GF-D8 (cell line): ENCODE measurements around the gene DPF3.
"Not testable (repeated sequence)": the region's sequence is repeated elsewhere in the genome, so short reads cannot be mapped to it uniquely, and the experiment has no call there.

Experiments
- DNase-seq: peaks from one replicate; lab custom pipeline; 2025; lab: John Stamatoyannopoulos, UW

Gene DPF3

GRCh38 chr14:72880164-72880563, 13.7 kb downstream of the DPF3 start:
- no peak for DNase-seq

GRCh38 chr14:72879431-72879830, 14.5 kb downstream of the DPF3 start:
- DNase-seq = no peak

- no peak for DNase-seq
These were observed 15.2 kb downstream of the DPF3 start for GRCh38 chr14:72878746-72879145.

GRCh38 chr14:72876710-72877063, 17.2 kb downstream of the DPF3 start:
- DNase-seq = no peak

GRCh38 chr14:72876005-72876709, 17.7 kb downstream of the DPF3 start:
- no peak for DNase-seq

GRCh38 chr14:72870878-72871277, 23.0 kb downstream of the DPF3 start:
- not testable (repeated sequence) for DNase-seq

GRCh38 chr14:72869407-72870329, 24.2 kb downstream of the DPF3 start:
- DNase-seq = no peak

- DNase-seq = no peak
These were observed 25.4 kb downstream of the DPF3 start for GRCh38 chr14:72868500-72868899.

GRCh38 chr14:72864712-72865365, 29.1 kb downstream of the DPF3 start:
- DNase-seq = no peak

GRCh38 chr14:72863216-72864006, 30.5 kb downstream of the DPF3 start:
- DNase-seq = no peak

- DNase-seq = no peak
These were observed 37.2 kb downstream of the DPF3 start for GRCh38 chr14:72856530-72857266.

GRCh38 chr14:72855913-72856312, 38.0 kb downstream of the DPF3 start:
- no peak for DNase-seq

GRCh38 chr14:72852194-72852593, 41.7 kb downstream of the DPF3 start:
- DNase-seq = no peak

GRCh38 chr14:72851635-72852034, 42.3 kb downstream of the DPF3 start:
- DNase-seq = no peak

- no peak for DNase-seq
These were observed 43.5 kb downstream of the DPF3 start for GRCh38 chr14:72850360-72850759.

- DNase-seq = no peak
These were observed 44.7 kb downstream of the DPF3 start for GRCh38 chr14:72849222-72849621.

- DNase-seq = no peak
These were observed 46.2 kb downstream of the DPF3 start for GRCh38 chr14:72847721-72848120.

GRCh38 chr14:72845683-72846082, 48.2 kb downstream of the DPF3 start:
- no peak for DNase-seq

GRCh38 chr14:72845196-72845595, 48.7 kb downstream of the DPF3 start:
- no peak for DNase-seq

- no peak for DNase-seq
These were observed 49.4 kb downstream of the DPF3 start for GRCh38 chr14:72844524-72844923.
